Measurements from ENCODE around the gene BORCS5. TPM values are rescaled to one million over a fixed set of nuclear protein-coding genes. Genes with fewer than 3 reads are reported as not detected.
"Not testable (repeated sequence)": the region's sequence is repeated elsewhere in the genome, so short reads cannot be mapped to it uniquely, and the experiment has no call there.

BORCS5 gene
- total and polyA plus RNA-seq, 10 donors: 3.3 to 25.9 (median 14.9) TPM

DNA sequence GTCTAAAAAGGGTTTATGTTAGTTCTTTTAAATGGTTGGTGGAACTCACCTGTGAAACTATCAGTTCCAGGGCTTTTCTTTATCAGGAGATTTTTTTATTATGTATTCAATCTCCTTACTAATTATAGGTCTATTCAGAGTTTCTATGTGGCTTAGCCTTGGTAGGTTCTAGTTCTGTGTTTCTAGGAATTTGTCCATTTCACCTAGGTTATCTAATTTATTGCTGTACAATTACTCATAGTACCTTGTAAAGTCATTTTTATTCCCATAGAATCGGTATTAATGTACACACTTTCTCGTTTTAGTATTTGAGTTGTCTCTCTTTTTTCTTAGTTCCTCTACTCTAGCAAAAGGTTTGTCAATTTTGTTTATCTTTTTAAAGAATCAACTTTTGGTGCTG lies 59.0 kb downstream of the BORCS5 start:
- WGBS, 5 donors: 75 to 95% (median 89%) methylated on average over 2 of the region's 2 CpGs
- intact Hi-C loops (cut with DNase I; ENCODE audit: low total_unique reads): no loop called here
- H3K36me3 ChIP-seq: no peaks in the 10 kb centered on the region
- no peaks in the 10 kb centered on the region for H3K27me3 ChIP-seq (replicated peaks in 1 of 7)
- H3K27ac ChIP-seq: no peak overlapping the region
- H3K4me1 ChIP-seq: no peaks in the 10 kb centered on the region
- peaks cover 0 to 15% (median 10%) of the 10 kb centered on the region in 8 donors for H3K9me3 ChIP-seq
- TF ChIP-seq, protein P1, sequence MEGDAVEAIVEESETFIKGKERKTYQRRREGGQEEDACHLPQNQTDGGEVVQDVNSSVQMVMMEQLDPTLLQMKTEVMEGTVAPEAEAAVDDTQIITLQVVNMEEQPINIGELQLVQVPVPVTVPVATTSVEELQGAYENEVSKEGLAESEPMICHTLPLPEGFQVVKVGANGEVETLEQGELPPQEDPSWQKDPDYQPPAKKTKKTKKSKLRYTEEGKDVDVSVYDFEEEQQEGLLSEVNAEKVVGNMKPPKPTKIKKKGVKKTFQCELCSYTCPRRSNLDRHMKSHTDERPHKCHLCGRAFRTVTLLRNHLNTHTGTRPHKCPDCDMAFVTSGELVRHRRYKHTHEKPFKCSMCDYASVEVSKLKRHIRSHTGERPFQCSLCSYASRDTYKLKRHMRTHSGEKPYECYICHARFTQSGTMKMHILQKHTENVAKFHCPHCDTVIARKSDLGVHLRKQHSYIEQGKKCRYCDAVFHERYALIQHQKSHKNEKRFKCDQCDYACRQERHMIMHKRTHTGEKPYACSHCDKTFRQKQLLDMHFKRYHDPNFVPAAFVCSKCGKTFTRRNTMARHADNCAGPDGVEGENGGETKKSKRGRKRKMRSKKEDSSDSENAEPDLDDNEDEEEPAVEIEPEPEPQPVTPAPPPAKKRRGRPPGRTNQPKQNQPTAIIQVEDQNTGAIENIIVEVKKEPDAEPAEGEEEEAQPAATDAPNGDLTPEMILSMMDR (IDR thresholded peaks at IDR 0.05 in 8 of 11, conservative IDR thresholded peaks at IDR 0.05 in 3 of 11): no peak
- TF ChIP-seq POLR2A (IDR thresholded peaks at IDR 0.05): no peak
- TF ChIP-seq POLR2AphosphoS5 (IDR thresholded peaks at IDR 0.05): no peak
- no peak for DNase-seq
- H3K4me3 ChIP-seq: no peak overlapping the region

DNA sequence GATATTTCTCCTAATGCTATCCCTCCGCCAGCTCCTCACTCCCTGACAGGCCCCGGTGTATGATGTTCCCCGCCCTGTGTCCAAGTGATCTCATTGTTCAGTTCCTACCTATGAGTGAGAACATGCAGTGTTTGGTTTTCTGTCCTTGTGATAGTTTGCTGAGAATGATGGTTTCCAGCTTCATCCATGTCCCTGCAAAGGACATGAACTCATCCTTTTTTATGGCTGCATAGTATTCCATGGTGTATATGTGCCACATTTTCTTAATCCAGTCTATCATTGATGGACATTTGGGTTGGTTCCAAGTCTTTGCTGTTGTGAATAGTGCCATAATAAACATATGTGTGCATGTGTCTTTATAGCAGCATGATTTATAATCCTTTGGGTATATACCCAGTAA lies 62.3 kb downstream of the BORCS5 start:
- DNase-seq; H3K4me3 ChIP-seq; H3K27me3 ChIP-seq (replicated peaks in 1 of 7); intact Hi-C loops (cut with DNase I; ENCODE audit: low total_unique reads); H3K36me3 ChIP-seq; H3K4me1 ChIP-seq; H3K27ac ChIP-seq: not testable (repeated sequence)
- 96 to 99% (median 98%) methylated on average over 3 of the region's 3 CpGs for WGBS, 5 donors
- peaks cover 0 to 46% (median 36%) of the 10 kb centered on the region in 8 donors for H3K9me3 ChIP-seq

DNA sequence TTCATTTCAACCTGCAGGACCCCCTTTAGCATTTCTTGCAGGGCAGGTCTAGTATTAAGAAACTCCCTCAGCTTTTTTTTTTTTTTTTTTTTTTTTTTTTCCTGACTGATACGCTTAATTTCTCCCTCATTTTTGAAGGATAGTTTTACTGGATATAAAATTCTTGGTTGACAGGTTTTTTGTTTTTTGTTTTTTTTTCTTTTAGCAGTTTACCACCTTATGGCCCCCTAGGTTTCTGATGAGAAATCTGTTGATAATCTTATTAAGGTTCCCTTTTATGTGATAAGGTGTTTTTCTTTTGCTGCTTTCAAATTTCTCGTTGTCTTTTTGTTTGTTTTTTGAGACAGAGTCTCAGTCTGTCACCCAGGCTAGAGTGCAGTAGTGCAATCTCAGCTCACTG lies 66.5 kb downstream of the BORCS5 start:
- Histone ChIP-seq H3K4me1 (peaks cover 0 to 2% (median 0%) of the 10 kb centered on the region in 6 donors), H3K4me3 (no peak overlapping the region), H3K27me3 (replicated peaks in 1 of 7) (no peaks in the 10 kb centered on the region), H3K27ac (no peak overlapping the region), H3K9me3 (peaks cover 0 to 53% (median 42%) of the 10 kb centered on the region in 8 donors), H3K36me3 (peaks cover 0 to 8% (median 0%) of the 10 kb centered on the region in 6 donors)
- TF ChIP-seq POLR2AphosphoS5 (IDR thresholded peaks at IDR 0.05) (no peak), POLR2A (IDR thresholded peaks at IDR 0.05) (no peak)
- TF ChIP-seq, protein P1 (IDR thresholded peaks at IDR 0.05 in 8 of 11, conservative IDR thresholded peaks at IDR 0.05 in 3 of 11): no peak
- intact Hi-C loops (cut with DNase I; ENCODE audit: low total_unique reads): no loop called here
- DNase-seq: no peak
- WGBS, 5 donors: 91 to 98% (median 98%) methylated on average over 2 of the region's 2 CpGs

DNA sequence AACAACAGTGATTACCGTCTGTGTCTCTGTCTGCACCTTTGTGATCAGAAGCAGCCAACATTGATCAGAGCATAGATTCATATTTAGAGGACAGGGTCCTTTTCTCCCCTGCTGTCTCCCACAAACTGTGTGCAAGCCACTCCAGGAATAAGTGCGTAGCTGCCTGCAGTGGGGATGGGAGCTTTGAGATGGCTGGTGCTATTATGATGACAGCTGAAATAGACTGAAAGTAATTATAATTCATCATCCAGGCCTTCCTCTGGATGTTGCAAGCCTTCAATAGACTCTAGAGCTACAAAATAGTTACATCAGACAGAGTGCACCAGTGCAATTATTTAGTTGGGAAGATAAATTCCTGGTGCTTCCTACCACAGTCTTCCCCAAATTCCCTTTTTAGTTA lies 68.1 kb downstream of the BORCS5 start:
- H3K9me3 ChIP-seq: peaks cover 0 to 46% (median 38%) of the 10 kb centered on the region in 8 donors
- H3K27ac ChIP-seq: no peak overlapping the region
- no peak for TF ChIP-seq POLR2AphosphoS5 (IDR thresholded peaks at IDR 0.05)
- TF ChIP-seq, protein P1 (IDR thresholded peaks at IDR 0.05 in 8 of 11, conservative IDR thresholded peaks at IDR 0.05 in 3 of 11): no peak
- H3K36me3 ChIP-seq: peaks cover 0 to 8% (median 0%) of the 10 kb centered on the region in 6 donors
- H3K4me3 ChIP-seq: no peak overlapping the region
- 76 to 94% (median 85%) methylated on average over 2 of the region's 2 CpGs for WGBS, 5 donors
- intact Hi-C loops (cut with DNase I; ENCODE audit: low total_unique reads): no loop called here
- no peaks in the 10 kb centered on the region for H3K27me3 ChIP-seq (replicated peaks in 1 of 7)
- peaks cover 0 to 5% (median 0%) of the 10 kb centered on the region in 6 donors for H3K4me1 ChIP-seq
- DNase-seq: no peak

DNA sequence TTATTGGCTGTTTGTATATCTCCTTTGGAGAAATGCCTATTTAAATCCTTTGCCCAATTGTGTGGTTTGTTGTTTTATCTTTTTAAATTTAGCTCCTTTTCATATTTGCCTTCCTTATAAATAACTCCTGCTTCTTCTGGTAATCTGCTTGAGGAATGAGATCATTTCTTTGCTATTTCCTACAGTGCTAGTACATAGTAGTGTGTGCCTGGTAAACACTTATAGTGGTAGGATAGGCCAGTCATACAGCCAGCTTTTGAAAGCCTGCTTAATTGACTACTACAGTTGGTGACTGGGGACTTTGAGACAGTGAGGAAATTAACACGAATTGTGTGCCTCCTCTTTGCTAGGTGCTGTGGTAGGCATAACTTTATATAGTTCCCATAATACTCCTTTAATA lies 68.7 kb downstream of the BORCS5 start:
- 74 to 90% (median 85%) methylated on average over 1 of the region's 1 CpG for WGBS, 5 donors
- Histone ChIP-seq H3K4me1 (peaks cover 0 to 9% (median 0%) of the 10 kb centered on the region in 6 donors), H3K9me3 (peaks cover 0 to 42% (median 34%) of the 10 kb centered on the region in 8 donors), H3K27me3 (replicated peaks in 1 of 7) (no peaks in the 10 kb centered on the region), H3K4me3 (no peak overlapping the region), H3K27ac (no peak overlapping the region), H3K36me3 (peaks cover 0 to 8% (median 0%) of the 10 kb centered on the region in 6 donors)
- TF ChIP-seq, protein P1 (IDR thresholded peaks at IDR 0.05 in 8 of 11, conservative IDR thresholded peaks at IDR 0.05 in 3 of 11): no peak
- TF ChIP-seq POLR2A (IDR thresholded peaks at IDR 0.05): no peak
- TF ChIP-seq POLR2AphosphoS5 (IDR thresholded peaks at IDR 0.05): no peak
- no peak for DNase-seq
- intact Hi-C loops (cut with DNase I; ENCODE audit: low total_unique reads): no loop called here
